HUDEP-2 (cell line): Measurements from ENCODE around the gene NUTM2B.
"Not testable (repeated sequence)": the region's sequence is repeated elsewhere in the genome, so short reads cannot be mapped to it uniquely, and the experiment has no call there.

Source experiments
- DNase-seq, 76 experiments: peaks; one replicate each; lab custom pipeline; 2025; ENCODE audit not compliant: unreplicated experiment in 76 of 76; lab: John Stamatoyannopoulos, UW

Gene NUTM2B

DNA sequence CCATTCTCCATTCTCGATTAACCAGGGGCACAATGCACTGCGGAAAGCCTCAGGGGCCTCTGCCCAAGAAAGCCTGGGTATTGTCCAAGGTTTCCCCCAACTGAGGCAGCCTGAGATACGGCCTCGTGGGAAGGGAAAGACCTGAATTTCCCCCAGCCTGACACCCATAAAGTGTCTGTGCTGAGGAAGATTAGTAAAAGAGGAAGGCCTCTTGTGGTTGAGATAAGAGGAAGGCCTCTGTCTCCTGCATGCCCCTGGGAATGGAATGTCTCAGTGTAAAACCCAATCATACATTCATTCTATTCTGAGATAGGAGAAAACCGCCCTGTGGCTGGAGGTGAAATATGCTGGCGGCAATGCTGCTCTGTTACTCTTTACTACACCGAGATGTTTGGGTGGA is 41.8 kb downstream of the NUTM2B start:
- DNase-seq, result not testable (repeated sequence)

DNA sequence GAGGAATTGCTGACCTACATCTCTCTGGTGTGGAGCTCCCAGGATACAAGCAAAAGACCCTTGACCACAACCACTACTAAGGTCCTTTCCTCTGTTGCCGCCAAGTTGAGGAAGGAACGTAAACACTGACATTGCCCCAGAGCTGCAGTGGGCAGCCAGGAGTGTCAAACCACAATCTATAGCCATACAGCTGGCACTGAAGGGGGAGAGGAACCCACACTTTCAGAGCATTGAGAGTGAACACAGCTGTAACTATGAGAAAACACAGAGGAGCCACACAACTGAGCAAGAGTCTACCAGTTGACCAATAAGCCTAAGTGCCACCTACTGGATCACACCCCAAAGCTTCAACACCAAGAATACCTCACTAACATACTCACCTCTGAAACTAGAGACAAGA is 45.5 kb downstream of the NUTM2B start:
- not testable (repeated sequence) for DNase-seq

GRCh38 chr10:79753601-79754000 is 50.6 kb downstream of the NUTM2B start:
- not testable (repeated sequence) for DNase-seq

DNA sequence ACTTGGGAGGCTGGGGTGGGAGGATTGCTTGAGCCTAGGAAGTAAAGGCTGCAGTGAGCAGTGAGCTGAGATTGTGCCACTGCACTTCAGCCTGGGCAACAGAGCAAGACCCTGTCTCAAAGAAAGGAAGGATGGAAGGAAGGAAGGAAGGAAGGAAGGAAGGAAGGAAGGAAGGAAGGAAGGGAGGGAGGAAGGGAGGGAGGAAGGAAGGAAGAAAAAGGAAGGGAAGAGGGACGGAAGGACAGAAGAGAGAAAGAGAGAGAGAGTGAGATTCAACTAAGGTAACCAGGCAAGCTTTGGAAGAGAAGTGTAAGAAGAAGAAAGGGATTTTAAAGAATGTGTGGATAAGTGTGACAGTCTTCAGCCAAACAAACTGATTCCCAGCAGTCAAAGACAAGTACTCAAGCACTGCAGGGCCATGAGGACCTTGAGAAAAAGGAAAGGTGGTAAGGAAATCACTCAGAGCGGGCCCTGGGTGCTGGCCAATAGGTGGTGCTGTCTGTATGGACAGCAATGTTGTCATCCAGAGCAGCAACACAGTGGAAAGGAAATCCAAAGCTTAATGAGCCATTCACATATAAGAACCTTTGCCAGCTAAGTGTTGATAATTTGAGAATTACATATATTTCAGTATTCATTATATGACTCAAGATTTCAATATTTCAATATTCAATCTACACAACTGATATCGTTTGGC is 55.4 kb downstream of the NUTM2B start:
- DNase-seq, result peak in 1 of 76 experiments; percentile 2
